BJ (cell line): Measurements from ENCODE around the gene OR10J1. TPM values are rescaled to one million over a fixed set of nuclear protein-coding genes. Genes with fewer than 3 reads are reported as not detected.

Experiments
- CTCF ChIA-PET: fragments of 350-600 bp; formaldehyde crosslinking; extraction: SDS; loops from one replicate; lab custom pipeline; 2021; ENCODE audit warnings: antibody characterized with exemption, inconsistent platforms; lab: Yijun Ruan, JAX
- POLR2A ChIA-PET: fragments of 300-600 bp; sonication (Branson Sonifier 250); formaldehyde crosslinking; extraction: SDS; loops from one replicate; lab custom pipeline; 2021; ENCODE audit warnings: antibody characterized with exemption; lab: Charles Lee
- DNase-seq: peaks from one replicate; pipeline ENCODE4 v3.0.0-alpha.2; 2011; ENCODE audit warnings: low read depth
- H3K27me3 ChIP-seq: 2 replicates; pipeline ENCODE4 v1.6.0; 2011; ENCODE audit warnings: low read length; ENCODE audit not compliant: control insufficient read depth, insufficient read depth
- H3K36me3 ChIP-seq: 2 replicates; pipeline ENCODE4 v1.5.1; 2011; ENCODE audit warnings: low read length; ENCODE audit not compliant: control insufficient read depth, insufficient read depth
- H3K4me3 ChIP-seq: 2 replicates; pipeline ENCODE4 v1.5.1; 2011; ENCODE audit warnings: low read depth, mild to moderate bottlenecking, control low read depth, low read length
- CTCF ChIP-seq: IDR thresholded peaks from 2 replicates; pipeline ENCODE4 v1.5.1; 2011; ENCODE audit warnings: low read depth, mild to moderate bottlenecking, control low read depth, inconsistent platforms, low read length, moderate library complexity; ENCODE audit not compliant: insufficient read depth
- polyA plus RNA-seq: library from polyadenylated mRNA; depleted of rRNA; stranded (reverse); fragments of >200 nt; gene quantifications from 2 replicates; pipeline ENCODE4 v1.2.3, GENCODE V29; 2011; rRNA removed

The OR10J1 gene
- polyA plus RNA-seq, 1 experiment: not detected

DNA sequence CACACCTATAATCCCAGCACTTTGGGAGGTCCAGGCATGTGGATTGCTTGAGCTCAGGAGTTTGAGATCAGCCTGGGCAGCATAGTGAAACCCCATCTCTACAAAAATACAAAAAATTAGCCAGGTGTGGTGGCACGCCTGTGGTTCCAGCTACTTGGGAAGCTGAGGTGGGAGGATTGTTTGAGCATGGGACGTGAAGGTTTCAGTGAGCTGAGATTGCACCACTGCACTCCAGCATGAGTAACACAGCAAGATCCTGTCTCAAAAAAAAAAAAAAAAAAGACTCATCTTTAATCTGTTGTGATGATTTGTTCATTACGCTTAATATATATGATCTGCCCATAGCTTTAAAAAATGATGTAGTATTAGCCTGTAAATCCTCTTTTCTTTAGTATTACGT lies 44.0 kb downstream of the OR10J1 start:
- CTCF ChIA-PET: no interaction called here

More for the DNA sequence above, 44.0 kb downstream of the OR10J1 start:
- H3K36me3 ChIP-seq: no peaks in the 10 kb centered on the region
- H3K4me3 ChIP-seq: no peak overlapping the region
- POLR2A ChIA-PET: no interaction called here
- H3K27me3 ChIP-seq: no peaks in the 10 kb centered on the region
- TF ChIP-seq CTCF: no peak
- DNase-seq: no peak

Other genes with a start within 250 kb of the OR10J1 start
- gene ACKR1, start 234.8 kb upstream of the OR10J1 start, polyA plus RNA-seq: not detected in 2 replicates
- not detected in 2 replicates for gene FCER1A, start 137.4 kb upstream of the OR10J1 start, polyA plus RNA-seq
- not detected in 2 replicates for gene OR10J4, start 7.5 kb upstream of the OR10J1 start, polyA plus RNA-seq
- gene OR10J5, start 96.3 kb downstream of the OR10J1 start, polyA plus RNA-seq: not detected in 2 replicates
- gene APCS, start 148.1 kb downstream of the OR10J1 start, polyA plus RNA-seq: not detected in 2 replicates